Measurements from ENCODE around the gene SNRNP48. TPM values are rescaled to one million over a fixed set of nuclear protein-coding genes. Genes with fewer than 3 reads are reported as not detected.

The SNRNP48 gene
- total and polyA plus RNA-seq, 10 of the 15 experiments (the other 5 are each of a cell fraction or from before 2014, with no cell fraction given) = 3.2 to 14.4 (median 8.9) TPM

- TF ChIP-seq, protein P1, sequence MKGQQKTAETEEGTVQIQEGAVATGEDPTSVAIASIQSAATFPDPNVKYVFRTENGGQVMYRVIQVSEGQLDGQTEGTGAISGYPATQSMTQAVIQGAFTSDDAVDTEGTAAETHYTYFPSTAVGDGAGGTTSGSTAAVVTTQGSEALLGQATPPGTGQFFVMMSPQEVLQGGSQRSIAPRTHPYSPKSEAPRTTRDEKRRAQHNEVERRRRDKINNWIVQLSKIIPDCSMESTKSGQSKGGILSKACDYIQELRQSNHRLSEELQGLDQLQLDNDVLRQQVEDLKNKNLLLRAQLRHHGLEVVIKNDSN (IDR thresholded peaks at IDR 0.05; ENCODE audit: borderline replicate concordance, extremely low read length, insufficient read depth, low read depth, low read length) = no peak
Measured at GRCh38 chr6:7593229-7593628, 3.2 kb downstream of the SNRNP48 start (continued).

GRCh38 chr6:7594579-7595125 is 4.7 kb downstream of the SNRNP48 start:
- ChIA-PET SMC1A (ENCODE audit: uncharacterized antibody, unreplicated experiment) (no interaction called here), CTCF (interaction anchor here (0.9 to 1.4 kb wide), 2 partner anchors 22 to 318 kb away, joined by 3 to 4 read pairs; no protein-coding TSS in a partner anchor), POLR2A (interaction anchor here (0.6 to 1.2 kb wide), 2 partner anchors 9 to 1197 kb away, joined by 3 to 5 read pairs; no protein-coding TSS in a partner anchor), RAD21 (ENCODE audit: unreplicated experiment) (no interaction called here)
- no TSS peak for BruUV-seq (replicated peaks)
- intact Hi-C loops (cut with micrococcal nuclease; ENCODE audit: unreplicated experiment) (loop anchor here (10.0 kb wide), 1 partner anchor 200 kb away; no protein-coding TSS in a partner anchor), in situ Hi-C loops (cut with MboI) (no loop called here)
- H4K20me1 ChIP-seq (ENCODE audit: control insufficient read depth, insufficient read depth) = no peaks in the 10 kb centered on the region
- TF ChIP-seq ZNF622 (IDR thresholded peaks at IDR 0.05) (no peak), RBBP5 (conservative IDR thresholded peaks at IDR 0.05) (no peak)
- H3K9ac ChIP-seq (ENCODE audit: control insufficient read depth, insufficient read depth, low read length) = no peak overlapping the region
- no peak overlapping the region for H3K4me3 ChIP-seq
- H3K36me3 ChIP-seq (ENCODE audit: control insufficient read depth in 2 of 2, insufficient read depth in 2 of 2, low read length in 1 of 2) = peaks cover 0 to 8% of the 10 kb centered on the region in 2 experiments; a peak in 3 of 4 replicates
- peaks cover 24% of the 10 kb centered on the region for H3K79me2 ChIP-seq (ENCODE audit: control insufficient read depth, insufficient read depth, low read length)
- H3K27me3 ChIP-seq (replicated peaks in 1 of 2; ENCODE audit: control insufficient read depth in 2 of 2, insufficient read depth in 2 of 2, low read length in 1 of 2) = no peaks in the 10 kb centered on the region
- no peak for FAIRE-seq
- no peaks in the 10 kb centered on the region for H3K9me3 ChIP-seq (replicated peaks; ENCODE audit: control insufficient read depth, insufficient read depth, low read length)
- 67% methylated on average over 4 of the region's 4 CpGs for WGBS (ENCODE audit: insufficient coverage, insufficient replicate concordance, low lambda C conversion rate, missing lambda C conversion rate)
- H3K4me1 ChIP-seq (ENCODE audit: control insufficient read depth, insufficient read depth, low read length) = peaks cover 3% of the 10 kb centered on the region; the same call in 1 of the 2 replicates
- H3K4me2 ChIP-seq (ENCODE audit: control insufficient read depth, insufficient read depth) = no peak overlapping the region
- ATAC-seq = no peak
- no peak overlapping the region for H3K27ac ChIP-seq (ENCODE audit: control insufficient read depth, insufficient read depth)
- no peak for DNase-seq (ENCODE audit: low read depth, low spot score)
- H2AFZ ChIP-seq (ENCODE audit: control insufficient read depth, low read depth, low read length) = no peak overlapping the region
